Panc1 (cell line): ENCODE results near the gene CDK5RAP3. TPM values are rescaled to one million over a fixed set of nuclear protein-coding genes. Genes with fewer than 3 reads are reported as not detected.
A peak's percentile ranks its signal among the peaks of the same experiment; 100 is the strongest.

ENCODE experiments used
- ATAC-seq: fragments of 200-7000 bp; cut with Tn5 transposase; 2 replicates; pipeline ENCODE4 v1.9.1; 2020; ENCODE audit warnings: mild to moderate bottlenecking, moderate library complexity
- BruUV-seq: library from RNA; stranded (reverse); fragments of 400-500 nt; replicated peaks from 2 replicates; lab custom pipeline; 2021; lab: Mats Ljungman, UMichigan
- CTCF ChIA-PET: fragments of 300-600 bp; sonication (Branson Sonifier 250); formaldehyde crosslinking; loops from one replicate; lab custom pipeline; 2022; ENCODE audit warnings: antibody characterized with exemption; lab: Charles Lee
- POLR2A ChIA-PET: fragments of 300-600 bp; sonication (Branson Sonifier 250); formaldehyde crosslinking; loops from one replicate; lab custom pipeline; 2022; ENCODE audit warnings: antibody characterized with exemption; lab: Charles Lee
- DNase-seq: peaks from one replicate; pipeline ENCODE4 v3.0.0-alpha.2; 2010; ENCODE audit warnings: low read depth, low spot score
- H3K27ac ChIP-seq: 2 replicates; pipeline ENCODE4 v1.5.1; 2011; ENCODE audit warnings: mild to moderate bottlenecking, low read length, inconsistent platforms
- H3K27me3 ChIP-seq: fragments of 200-500 bp; sonication (Bioruptor generic); 2 replicates; pipeline ENCODE4 v1.6.0; 2014; ENCODE audit warnings: low read length, inconsistent platforms; ENCODE audit not compliant: control insufficient read depth, insufficient read depth
- H3K36me3 ChIP-seq: fragments of 200-500 bp; sonication (Bioruptor generic); 2 replicates; pipeline ENCODE4 v1.5.1; 2014; ENCODE audit warnings: inconsistent platforms, mild to moderate bottlenecking, low read length, moderate library complexity; ENCODE audit not compliant: control insufficient read depth, insufficient read depth
- H3K4me1 ChIP-seq: 2 replicates; pipeline ENCODE4 v1.5.1; 2011; ENCODE audit warnings: inconsistent platforms, mild to moderate bottlenecking, low read length, moderate library complexity; ENCODE audit not compliant: control insufficient read depth, insufficient read depth
- H3K4me3 ChIP-seq, 2 experiments: 2 replicates each; pipeline ENCODE4 v1.5.1; 2011 to 2012; ENCODE audit warnings: low read depth in 2 of 2, low read length in 2 of 2, mild to moderate bottlenecking in 2 of 2, inconsistent platforms in 1 of 2, moderate library complexity in 1 of 2
- H3K9me3 ChIP-seq: fragments of 200-500 bp; sonication (Bioruptor generic); 2 replicates; pipeline ENCODE4 v1.5.1; 2014; ENCODE audit warnings: low read depth, mild to moderate bottlenecking, inconsistent platforms, low read length, moderate library complexity; ENCODE audit not compliant: control insufficient read depth, insufficient read depth
- POLR2AphosphoS5 ChIP-seq: IDR thresholded peaks from 2 replicates; pipeline ENCODE4 v1.6.1; 2012; ENCODE audit warnings: mild to moderate bottlenecking, low read depth, low read length, moderate library complexity
- SIN3A ChIP-seq: IDR thresholded peaks from 2 replicates; pipeline ENCODE4 v1.6.1; 2012; ENCODE audit warnings: low read depth, mild to moderate bottlenecking, low read length, moderate library complexity, borderline replicate concordance; ENCODE audit not compliant: insufficient read depth
- TCF7L2 ChIP-seq: IDR thresholded peaks from 2 replicates; pipeline ENCODE4 v1.6.1; 2011; ENCODE audit warnings: mild to moderate bottlenecking, low read depth, low read length, inconsistent platforms
- in situ Hi-C: cut with HindIII; loops from 2 replicates; pipeline ENCODE4 v1.10.0; 2016; ENCODE audit warnings: low sequenced_read_pairs, low pct_unique_long_range_greater_than_20kb
- intact Hi-C: fragments of 100-400 bp; cut with micrococcal nuclease; formaldehyde crosslinking; loops from one replicate; pipeline ENCODE4 v1.10.0; 2022; ENCODE audit not compliant: unreplicated experiment
- total RNA-seq: library from RNA; stranded (reverse); gene quantifications from one replicate; pipeline ENCODE4 v1.2.1, GENCODE V29; 2021; ENCODE audit not compliant: unreplicated experiment
- TF ChIP-seq, protein P1 (sequence below), 2 experiments: IDR thresholded peaks; 2 replicates each; pipeline ENCODE4 v1.6.1; 2011 to 2012; ENCODE audit warnings: low read depth in 2 of 2, control low read depth in 1 of 2, low read length in 1 of 2, mild to moderate bottlenecking in 1 of 2, moderate library complexity in 1 of 2; ENCODE audit not compliant: insufficient read depth in 1 of 2
- TF ChIP-seq, protein P2 (sequence below): fragments of 450-650 bp; IDR thresholded peaks from 2 replicates; pipeline ENCODE4 v1.5.1; 2017; ENCODE audit warnings: mild to moderate bottlenecking

Gene CDK5RAP3
- total RNA-seq, 1 experiment from 2014 or later, result 193 TPM

DNA sequence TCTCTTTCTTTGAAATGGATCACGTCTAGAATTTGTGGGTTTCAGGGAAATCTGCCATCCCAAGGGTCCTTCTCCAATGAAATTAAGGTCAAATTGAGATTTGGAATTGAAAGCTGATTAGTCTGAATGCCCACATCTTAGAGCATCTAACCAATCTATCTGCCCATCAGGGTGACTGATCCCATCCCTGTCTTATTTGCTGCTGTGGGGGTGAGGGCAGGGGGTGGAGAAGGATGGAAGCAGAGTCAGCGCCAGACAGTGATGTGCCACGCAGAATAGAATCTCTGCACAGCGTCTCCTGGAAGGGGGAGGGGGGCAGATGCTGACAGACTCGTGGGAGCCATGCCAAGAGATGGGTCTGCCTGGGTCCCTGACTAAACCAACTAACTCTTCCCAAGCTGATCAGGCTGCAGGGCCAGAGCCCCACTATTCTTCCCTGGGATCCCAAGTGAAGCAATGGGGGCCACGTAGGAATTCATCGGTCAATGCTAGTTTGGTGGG is 32.1 kb downstream of the CDK5RAP3 start:
- Histone ChIP-seq H3K4me1 (peaks cover 34% of the 10 kb centered on the region), H3K9me3 (no peaks in the 10 kb centered on the region), H3K27me3 (no peaks in the 10 kb centered on the region), H3K36me3 (no peaks in the 10 kb centered on the region), H3K27ac (peak overlapping the region; percentile 89), H3K4me3 (no peak overlapping the region)
- peak; percentile 52; the same call in 1 of the 2 replicates for ATAC-seq
- in situ Hi-C loops, result no loop called here
- CTCF ChIA-PET, result interaction anchor here (0.6 to 0.7 kb wide), 2 partner anchors 34 to 128 kb away, joined by 3 to 5 read pairs; no protein-coding TSS in a partner anchor
- BruUV-seq, result no TSS peak
- intact Hi-C loops, result no loop called here
- POLR2A ChIA-PET, result no interaction called here
- TF ChIP-seq SIN3A, result no peak
- TF ChIP-seq, protein P1, sequence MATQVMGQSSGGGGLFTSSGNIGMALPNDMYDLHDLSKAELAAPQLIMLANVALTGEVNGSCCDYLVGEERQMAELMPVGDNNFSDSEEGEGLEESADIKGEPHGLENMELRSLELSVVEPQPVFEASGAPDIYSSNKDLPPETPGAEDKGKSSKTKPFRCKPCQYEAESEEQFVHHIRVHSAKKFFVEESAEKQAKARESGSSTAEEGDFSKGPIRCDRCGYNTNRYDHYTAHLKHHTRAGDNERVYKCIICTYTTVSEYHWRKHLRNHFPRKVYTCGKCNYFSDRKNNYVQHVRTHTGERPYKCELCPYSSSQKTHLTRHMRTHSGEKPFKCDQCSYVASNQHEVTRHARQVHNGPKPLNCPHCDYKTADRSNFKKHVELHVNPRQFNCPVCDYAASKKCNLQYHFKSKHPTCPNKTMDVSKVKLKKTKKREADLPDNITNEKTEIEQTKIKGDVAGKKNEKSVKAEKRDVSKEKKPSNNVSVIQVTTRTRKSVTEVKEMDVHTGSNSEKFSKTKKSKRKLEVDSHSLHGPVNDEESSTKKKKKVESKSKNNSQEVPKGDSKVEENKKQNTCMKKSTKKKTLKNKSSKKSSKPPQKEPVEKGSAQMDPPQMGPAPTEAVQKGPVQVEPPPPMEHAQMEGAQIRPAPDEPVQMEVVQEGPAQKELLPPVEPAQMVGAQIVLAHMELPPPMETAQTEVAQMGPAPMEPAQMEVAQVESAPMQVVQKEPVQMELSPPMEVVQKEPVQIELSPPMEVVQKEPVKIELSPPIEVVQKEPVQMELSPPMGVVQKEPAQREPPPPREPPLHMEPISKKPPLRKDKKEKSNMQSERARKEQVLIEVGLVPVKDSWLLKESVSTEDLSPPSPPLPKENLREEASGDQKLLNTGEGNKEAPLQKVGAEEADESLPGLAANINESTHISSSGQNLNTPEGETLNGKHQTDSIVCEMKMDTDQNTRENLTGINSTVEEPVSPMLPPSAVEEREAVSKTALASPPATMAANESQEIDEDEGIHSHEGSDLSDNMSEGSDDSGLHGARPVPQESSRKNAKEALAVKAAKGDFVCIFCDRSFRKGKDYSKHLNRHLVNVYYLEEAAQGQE (IDR thresholded peaks at IDR 0.05; ENCODE audit: insufficient read depth in 1 of 2, low read depth in 2 of 2, low read length in 1 of 2), result no peak
- TF ChIP-seq POLR2AphosphoS5, result no peak
- TF ChIP-seq, protein P2, sequence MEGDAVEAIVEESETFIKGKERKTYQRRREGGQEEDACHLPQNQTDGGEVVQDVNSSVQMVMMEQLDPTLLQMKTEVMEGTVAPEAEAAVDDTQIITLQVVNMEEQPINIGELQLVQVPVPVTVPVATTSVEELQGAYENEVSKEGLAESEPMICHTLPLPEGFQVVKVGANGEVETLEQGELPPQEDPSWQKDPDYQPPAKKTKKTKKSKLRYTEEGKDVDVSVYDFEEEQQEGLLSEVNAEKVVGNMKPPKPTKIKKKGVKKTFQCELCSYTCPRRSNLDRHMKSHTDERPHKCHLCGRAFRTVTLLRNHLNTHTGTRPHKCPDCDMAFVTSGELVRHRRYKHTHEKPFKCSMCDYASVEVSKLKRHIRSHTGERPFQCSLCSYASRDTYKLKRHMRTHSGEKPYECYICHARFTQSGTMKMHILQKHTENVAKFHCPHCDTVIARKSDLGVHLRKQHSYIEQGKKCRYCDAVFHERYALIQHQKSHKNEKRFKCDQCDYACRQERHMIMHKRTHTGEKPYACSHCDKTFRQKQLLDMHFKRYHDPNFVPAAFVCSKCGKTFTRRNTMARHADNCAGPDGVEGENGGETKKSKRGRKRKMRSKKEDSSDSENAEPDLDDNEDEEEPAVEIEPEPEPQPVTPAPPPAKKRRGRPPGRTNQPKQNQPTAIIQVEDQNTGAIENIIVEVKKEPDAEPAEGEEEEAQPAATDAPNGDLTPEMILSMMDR, result no peak
- DNase-seq, result no peak

DNA sequence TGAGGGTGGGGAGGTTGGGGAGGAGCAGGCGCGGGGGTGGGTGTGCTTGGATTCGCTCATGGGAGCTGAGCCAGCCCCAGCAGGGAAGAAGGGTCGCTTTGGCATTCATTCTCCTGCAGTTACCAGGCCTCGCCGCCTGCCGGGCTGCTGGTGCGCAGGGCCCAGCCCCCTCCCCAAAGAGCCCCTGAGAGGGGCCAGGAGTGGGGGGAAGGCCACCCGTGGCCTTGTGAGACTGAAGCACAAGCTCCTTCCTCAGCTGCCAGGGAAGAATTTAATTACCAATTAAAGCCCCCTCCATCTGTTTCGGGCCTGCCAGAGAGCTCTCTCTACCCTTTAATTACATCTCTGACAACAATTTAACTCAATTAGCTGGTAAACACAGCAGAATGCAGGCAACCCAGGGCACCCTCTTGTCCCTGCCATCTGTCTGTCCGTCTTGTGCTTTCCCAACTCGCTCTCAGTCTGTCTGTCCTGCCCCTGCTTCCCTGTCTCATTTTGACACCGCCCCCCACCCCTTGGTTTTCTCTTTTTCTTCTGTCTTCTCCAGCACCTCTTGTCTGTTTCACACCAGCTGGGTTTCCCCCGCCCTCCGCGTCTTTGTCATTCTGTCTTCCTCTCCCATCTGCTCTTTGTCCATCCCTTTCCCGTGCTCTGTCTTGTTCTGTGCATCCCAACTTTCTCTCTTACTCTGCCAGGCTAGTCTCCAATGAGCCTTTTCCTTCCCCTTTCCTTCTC is 32.7 kb downstream of the CDK5RAP3 start:
- in situ Hi-C loops, result no loop called here
- TF ChIP-seq POLR2AphosphoS5 (no peak), TCF7L2 (no peak), SIN3A (no peak)
- TF ChIP-seq, protein P2, result no peak
- TF ChIP-seq, protein P1 (IDR thresholded peaks at IDR 0.05; ENCODE audit: insufficient read depth in 1 of 2, low read depth in 2 of 2, low read length in 1 of 2), result no peak
- CTCF ChIA-PET, result interaction anchor here (0.6 to 0.7 kb wide), 2 partner anchors 34 to 127 kb away, joined by 3 to 5 read pairs; no protein-coding TSS in a partner anchor
- H3K9me3 ChIP-seq, result no peaks in the 10 kb centered on the region
- no peaks in the 10 kb centered on the region for H3K36me3 ChIP-seq
- no peak for DNase-seq
- H3K27me3 ChIP-seq, result no peaks in the 10 kb centered on the region
- intact Hi-C loops, result no loop called here
- H3K27ac ChIP-seq, result peak overlapping the region; percentile 89
- ATAC-seq, result no peak
- POLR2A ChIA-PET, result no interaction called here
- H3K4me3 ChIP-seq, result no peak overlapping the region
- BruUV-seq, result no TSS peak
- peaks cover 34% of the 10 kb centered on the region for H3K4me1 ChIP-seq
